Fibroblast of lung (primary cell): ENCODE measurements around the gene UQCRQ.

Experiments
- EZH2 ChIP-seq: IDR thresholded peaks from 2 replicates; pipeline ENCODE4 v1.5.1; 2012; ENCODE audit warnings: low read length, control low read depth, mild to moderate bottlenecking; ENCODE audit errors: missing control alignments
- TF ChIP-seq, protein P1 (sequence below), 2 donors: IDR thresholded peaks in 1 of 2; conservative IDR thresholded peaks in 1 of 2; 1 replicate in 1 of 2; 2 replicates in 1 of 2; pipeline ENCODE4 v1.5.1; 2011 to 2012; ENCODE audit warnings: low read length in 2 of 2, control low read depth in 1 of 2, inconsistent platforms in 1 of 2, low read depth in 1 of 2, mild to moderate bottlenecking in 1 of 2

GRCh38 chr5:132819468-132819867 is 47.0 kb upstream of the UQCRQ start:
- TF ChIP-seq, protein P1, sequence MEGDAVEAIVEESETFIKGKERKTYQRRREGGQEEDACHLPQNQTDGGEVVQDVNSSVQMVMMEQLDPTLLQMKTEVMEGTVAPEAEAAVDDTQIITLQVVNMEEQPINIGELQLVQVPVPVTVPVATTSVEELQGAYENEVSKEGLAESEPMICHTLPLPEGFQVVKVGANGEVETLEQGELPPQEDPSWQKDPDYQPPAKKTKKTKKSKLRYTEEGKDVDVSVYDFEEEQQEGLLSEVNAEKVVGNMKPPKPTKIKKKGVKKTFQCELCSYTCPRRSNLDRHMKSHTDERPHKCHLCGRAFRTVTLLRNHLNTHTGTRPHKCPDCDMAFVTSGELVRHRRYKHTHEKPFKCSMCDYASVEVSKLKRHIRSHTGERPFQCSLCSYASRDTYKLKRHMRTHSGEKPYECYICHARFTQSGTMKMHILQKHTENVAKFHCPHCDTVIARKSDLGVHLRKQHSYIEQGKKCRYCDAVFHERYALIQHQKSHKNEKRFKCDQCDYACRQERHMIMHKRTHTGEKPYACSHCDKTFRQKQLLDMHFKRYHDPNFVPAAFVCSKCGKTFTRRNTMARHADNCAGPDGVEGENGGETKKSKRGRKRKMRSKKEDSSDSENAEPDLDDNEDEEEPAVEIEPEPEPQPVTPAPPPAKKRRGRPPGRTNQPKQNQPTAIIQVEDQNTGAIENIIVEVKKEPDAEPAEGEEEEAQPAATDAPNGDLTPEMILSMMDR (conservative IDR thresholded peaks at IDR 0.05 in 1 of 2, IDR thresholded peaks at IDR 0.05 in 1 of 2; ENCODE audit: low read depth in 1 of 2, low read length in 2 of 2), result no peak
- no peak for TF ChIP-seq EZH2
